Panc1 (cell line): ENCODE results near the gene ABCG5. TPM values are rescaled to one million over a fixed set of nuclear protein-coding genes. Genes with fewer than 3 reads are reported as not detected.

Experiments
- ATAC-seq: fragments of 200-7000 bp; cut with Tn5 transposase; 2 replicates; pipeline ENCODE4 v1.9.1; 2020; ENCODE audit warnings: mild to moderate bottlenecking, moderate library complexity
- BruUV-seq: library from RNA; stranded (reverse); fragments of 400-500 nt; replicated peaks from 2 replicates; lab custom pipeline; 2021; lab: Mats Ljungman, UMichigan
- CTCF ChIA-PET: fragments of 300-600 bp; sonication (Branson Sonifier 250); formaldehyde crosslinking; loops from one replicate; lab custom pipeline; 2022; ENCODE audit warnings: antibody characterized with exemption; lab: Charles Lee
- POLR2A ChIA-PET: fragments of 300-600 bp; sonication (Branson Sonifier 250); formaldehyde crosslinking; loops from one replicate; lab custom pipeline; 2022; ENCODE audit warnings: antibody characterized with exemption; lab: Charles Lee
- DNase-seq: peaks from one replicate; pipeline ENCODE4 v3.0.0-alpha.2; 2010; ENCODE audit warnings: low read depth, low spot score
- H3K27ac ChIP-seq: 2 replicates; pipeline ENCODE4 v1.5.1; 2011; ENCODE audit warnings: mild to moderate bottlenecking, low read length, inconsistent platforms
- H3K27me3 ChIP-seq: fragments of 200-500 bp; sonication (Bioruptor generic); 2 replicates; pipeline ENCODE4 v1.6.0; 2014; ENCODE audit warnings: low read length, inconsistent platforms; ENCODE audit not compliant: control insufficient read depth, insufficient read depth
- H3K36me3 ChIP-seq: fragments of 200-500 bp; sonication (Bioruptor generic); 2 replicates; pipeline ENCODE4 v1.5.1; 2014; ENCODE audit warnings: inconsistent platforms, mild to moderate bottlenecking, low read length, moderate library complexity; ENCODE audit not compliant: control insufficient read depth, insufficient read depth
- H3K4me1 ChIP-seq: 2 replicates; pipeline ENCODE4 v1.5.1; 2011; ENCODE audit warnings: inconsistent platforms, mild to moderate bottlenecking, low read length, moderate library complexity; ENCODE audit not compliant: control insufficient read depth, insufficient read depth
- H3K4me3 ChIP-seq, 2 experiments: 2 replicates each; pipeline ENCODE4 v1.5.1; 2011 to 2012; ENCODE audit warnings: low read depth in 2 of 2, low read length in 2 of 2, mild to moderate bottlenecking in 2 of 2, inconsistent platforms in 1 of 2, moderate library complexity in 1 of 2
- H3K9me3 ChIP-seq: fragments of 200-500 bp; sonication (Bioruptor generic); 2 replicates; pipeline ENCODE4 v1.5.1; 2014; ENCODE audit warnings: low read depth, mild to moderate bottlenecking, inconsistent platforms, low read length, moderate library complexity; ENCODE audit not compliant: control insufficient read depth, insufficient read depth
- POLR2AphosphoS5 ChIP-seq: IDR thresholded peaks from 2 replicates; pipeline ENCODE4 v1.6.1; 2012; ENCODE audit warnings: mild to moderate bottlenecking, low read depth, low read length, moderate library complexity
- REST ChIP-seq, 2 experiments: IDR thresholded peaks; 2 replicates each; pipeline ENCODE4 v1.6.1; 2011 to 2012; ENCODE audit warnings: low read depth in 2 of 2, control low read depth in 1 of 2, low read length in 1 of 2, mild to moderate bottlenecking in 1 of 2, moderate library complexity in 1 of 2; ENCODE audit not compliant: insufficient read depth in 1 of 2
- SIN3A ChIP-seq: IDR thresholded peaks from 2 replicates; pipeline ENCODE4 v1.6.1; 2012; ENCODE audit warnings: low read depth, mild to moderate bottlenecking, low read length, moderate library complexity, borderline replicate concordance; ENCODE audit not compliant: insufficient read depth
- TCF7L2 ChIP-seq: IDR thresholded peaks from 2 replicates; pipeline ENCODE4 v1.6.1; 2011; ENCODE audit warnings: mild to moderate bottlenecking, low read depth, low read length, inconsistent platforms
- in situ Hi-C: cut with HindIII; loops from 2 replicates; pipeline ENCODE4 v1.10.0; 2016; ENCODE audit warnings: low sequenced_read_pairs, low pct_unique_long_range_greater_than_20kb
- intact Hi-C: fragments of 100-400 bp; cut with micrococcal nuclease; formaldehyde crosslinking; loops from one replicate; pipeline ENCODE4 v1.10.0; 2022; ENCODE audit not compliant: unreplicated experiment
- total RNA-seq: library from RNA; stranded (reverse); gene quantifications from one replicate; pipeline ENCODE4 v1.2.1, GENCODE V29; 2021; ENCODE audit not compliant: unreplicated experiment
- TF ChIP-seq, protein P1 (sequence below): fragments of 450-650 bp; IDR thresholded peaks from 2 replicates; pipeline ENCODE4 v1.5.1; 2017; ENCODE audit warnings: mild to moderate bottlenecking

ABCG5 gene
- total RNA-seq, 1 experiment from 2014 or later = 0.05 TPM

GRCh38 chr2:43798300-43798699 lies 40.3 kb downstream of the ABCG5 start:
- no TSS peak for BruUV-seq
- DNase-seq (no peak), ATAC-seq (peak; percentile 63; the same call in 1 of the 2 replicates)
- ChIA-PET POLR2A (no interaction called here), CTCF (interaction anchor here (1.1 kb wide), 1 partner anchor 164 kb away, joined by 3 read pairs; no protein-coding TSS in a partner anchor)
- intact Hi-C loops = no loop called here
- Histone ChIP-seq H3K36me3 (no peaks in the 10 kb centered on the region), H3K4me1 (no peaks in the 10 kb centered on the region), H3K27ac (no peak overlapping the region), H3K27me3 (no peaks in the 10 kb centered on the region), H3K9me3 (no peaks in the 10 kb centered on the region), H3K4me3 (no peak overlapping the region)
- in situ Hi-C loops = no loop called here
- TF ChIP-seq, protein P1, sequence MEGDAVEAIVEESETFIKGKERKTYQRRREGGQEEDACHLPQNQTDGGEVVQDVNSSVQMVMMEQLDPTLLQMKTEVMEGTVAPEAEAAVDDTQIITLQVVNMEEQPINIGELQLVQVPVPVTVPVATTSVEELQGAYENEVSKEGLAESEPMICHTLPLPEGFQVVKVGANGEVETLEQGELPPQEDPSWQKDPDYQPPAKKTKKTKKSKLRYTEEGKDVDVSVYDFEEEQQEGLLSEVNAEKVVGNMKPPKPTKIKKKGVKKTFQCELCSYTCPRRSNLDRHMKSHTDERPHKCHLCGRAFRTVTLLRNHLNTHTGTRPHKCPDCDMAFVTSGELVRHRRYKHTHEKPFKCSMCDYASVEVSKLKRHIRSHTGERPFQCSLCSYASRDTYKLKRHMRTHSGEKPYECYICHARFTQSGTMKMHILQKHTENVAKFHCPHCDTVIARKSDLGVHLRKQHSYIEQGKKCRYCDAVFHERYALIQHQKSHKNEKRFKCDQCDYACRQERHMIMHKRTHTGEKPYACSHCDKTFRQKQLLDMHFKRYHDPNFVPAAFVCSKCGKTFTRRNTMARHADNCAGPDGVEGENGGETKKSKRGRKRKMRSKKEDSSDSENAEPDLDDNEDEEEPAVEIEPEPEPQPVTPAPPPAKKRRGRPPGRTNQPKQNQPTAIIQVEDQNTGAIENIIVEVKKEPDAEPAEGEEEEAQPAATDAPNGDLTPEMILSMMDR = peak; percentile 63
- TF ChIP-seq REST (IDR thresholded peaks at IDR 0.05; ENCODE audit: insufficient read depth in 1 of 2, low read depth in 2 of 2, low read length in 1 of 2) = no peak
- TF ChIP-seq TCF7L2 = no peak
- TF ChIP-seq POLR2AphosphoS5 = no peak

DNA sequence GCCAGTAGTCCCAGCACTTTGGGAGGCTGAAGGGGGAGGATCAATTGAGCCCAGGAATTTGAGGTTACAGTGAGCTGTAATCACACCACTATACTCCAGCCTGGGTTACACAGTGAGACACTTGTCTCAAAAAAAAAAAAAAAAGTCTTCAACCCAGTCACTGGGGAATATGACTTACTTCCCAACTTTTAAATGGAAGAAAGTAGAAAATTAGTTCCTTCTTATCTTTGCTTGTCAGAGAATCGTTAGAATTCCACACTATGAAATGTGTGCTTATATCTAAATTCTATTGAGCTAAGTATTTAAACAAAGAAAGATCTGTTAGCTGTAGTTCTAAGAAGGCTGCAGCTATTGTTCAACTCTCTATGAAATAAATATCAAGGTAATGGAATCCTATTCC lies 42.4 kb downstream of the ABCG5 start:
- no peak overlapping the region for H3K4me3 ChIP-seq
- no peak for TF ChIP-seq POLR2AphosphoS5
- TF ChIP-seq REST (IDR thresholded peaks at IDR 0.05; ENCODE audit: insufficient read depth in 1 of 2, low read depth in 2 of 2, low read length in 1 of 2) = no peak
- no peak for TF ChIP-seq TCF7L2
- TF ChIP-seq SIN3A = no peak
- TF ChIP-seq, protein P1 = no peak
- POLR2A ChIA-PET = interaction anchor here (0.7 kb wide), 1 partner anchor 15 kb away, joined by 5 read pairs; no protein-coding TSS in a partner anchor
- intact Hi-C loops = no loop called here
- H3K4me1 ChIP-seq = no peaks in the 10 kb centered on the region
- DNase-seq = no peak
- BruUV-seq = no TSS peak
- H3K27ac ChIP-seq = no peak overlapping the region
- CTCF ChIA-PET = interaction anchor here (0.6 to 0.7 kb wide), 2 partner anchors 40 to 113 kb away, joined by 3 to 6 read pairs; no protein-coding TSS in a partner anchor
- in situ Hi-C loops = no loop called here
- H3K27me3 ChIP-seq = no peaks in the 10 kb centered on the region
- H3K36me3 ChIP-seq = no peaks in the 10 kb centered on the region
- H3K9me3 ChIP-seq = no peaks in the 10 kb centered on the region
- ATAC-seq = no peak
